ENCODE results near the gene CPEB3.
"Not testable (repeated sequence)": the region's sequence is repeated elsewhere in the genome, so short reads cannot be mapped to it uniquely, and the experiment has no call there.

The CPEB3 gene

GRCh38 chr10:92119340-92119739 is 171.5 kb downstream of the CPEB3 start:
- CTCF ChIA-PET: interaction anchor here (0.9 kb wide), 1 partner anchor 9 kb away, joined by 3 read pairs; no protein-coding TSS in a partner anchor
- DNase-seq (ENCODE audit: extremely low spot score): no peak
- TF ChIP-seq, protein P1, sequence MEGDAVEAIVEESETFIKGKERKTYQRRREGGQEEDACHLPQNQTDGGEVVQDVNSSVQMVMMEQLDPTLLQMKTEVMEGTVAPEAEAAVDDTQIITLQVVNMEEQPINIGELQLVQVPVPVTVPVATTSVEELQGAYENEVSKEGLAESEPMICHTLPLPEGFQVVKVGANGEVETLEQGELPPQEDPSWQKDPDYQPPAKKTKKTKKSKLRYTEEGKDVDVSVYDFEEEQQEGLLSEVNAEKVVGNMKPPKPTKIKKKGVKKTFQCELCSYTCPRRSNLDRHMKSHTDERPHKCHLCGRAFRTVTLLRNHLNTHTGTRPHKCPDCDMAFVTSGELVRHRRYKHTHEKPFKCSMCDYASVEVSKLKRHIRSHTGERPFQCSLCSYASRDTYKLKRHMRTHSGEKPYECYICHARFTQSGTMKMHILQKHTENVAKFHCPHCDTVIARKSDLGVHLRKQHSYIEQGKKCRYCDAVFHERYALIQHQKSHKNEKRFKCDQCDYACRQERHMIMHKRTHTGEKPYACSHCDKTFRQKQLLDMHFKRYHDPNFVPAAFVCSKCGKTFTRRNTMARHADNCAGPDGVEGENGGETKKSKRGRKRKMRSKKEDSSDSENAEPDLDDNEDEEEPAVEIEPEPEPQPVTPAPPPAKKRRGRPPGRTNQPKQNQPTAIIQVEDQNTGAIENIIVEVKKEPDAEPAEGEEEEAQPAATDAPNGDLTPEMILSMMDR (IDR thresholded peaks at IDR 0.05; ENCODE audit: control extremely low read depth, extremely low read depth, low read depth, missing control alignments): no peak
- POLR2A ChIA-PET: no interaction called here

DNA sequence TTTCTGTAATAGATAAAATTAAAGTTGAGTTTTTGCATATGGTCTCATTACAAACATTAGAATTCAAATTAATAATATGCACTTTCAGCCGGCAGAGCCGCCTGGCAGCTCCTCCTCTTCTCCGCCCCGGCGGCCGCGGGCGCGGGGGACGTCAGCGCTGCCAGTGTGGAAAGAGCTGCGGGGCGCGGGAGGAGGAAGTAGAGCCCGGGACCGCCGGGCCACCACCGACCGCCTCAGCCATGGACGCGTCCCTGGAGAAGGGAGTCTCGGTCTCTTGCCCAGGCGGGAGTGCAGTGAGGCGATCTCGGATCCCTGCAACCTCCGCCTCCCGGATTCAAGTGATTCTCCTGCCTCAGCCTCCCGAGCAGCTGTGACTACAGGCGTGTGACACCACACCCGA is 176.0 kb downstream of the CPEB3 start:
- DNase-seq (ENCODE audit: extremely low spot score); POLR2A ChIA-PET: not testable (repeated sequence)
- CTCF ChIA-PET: interaction anchor here (1.4 kb wide), 1 partner anchor 30 kb away, joined by 3 read pairs; no protein-coding TSS in a partner anchor

GRCh38 chr10:92113911-92114600 is 176.8 kb downstream of the CPEB3 start:
- TF ChIP-seq, protein P1 (IDR thresholded peaks at IDR 0.05; ENCODE audit: control extremely low read depth, extremely low read depth, low read depth, missing control alignments): no peak
- CTCF ChIA-PET: interaction anchor here (1.4 kb wide), 1 partner anchor 31 kb away, joined by 3 read pairs; no protein-coding TSS in a partner anchor
- POLR2A ChIA-PET: no interaction called here
- no peak for DNase-seq (ENCODE audit: extremely low spot score)

DNA sequence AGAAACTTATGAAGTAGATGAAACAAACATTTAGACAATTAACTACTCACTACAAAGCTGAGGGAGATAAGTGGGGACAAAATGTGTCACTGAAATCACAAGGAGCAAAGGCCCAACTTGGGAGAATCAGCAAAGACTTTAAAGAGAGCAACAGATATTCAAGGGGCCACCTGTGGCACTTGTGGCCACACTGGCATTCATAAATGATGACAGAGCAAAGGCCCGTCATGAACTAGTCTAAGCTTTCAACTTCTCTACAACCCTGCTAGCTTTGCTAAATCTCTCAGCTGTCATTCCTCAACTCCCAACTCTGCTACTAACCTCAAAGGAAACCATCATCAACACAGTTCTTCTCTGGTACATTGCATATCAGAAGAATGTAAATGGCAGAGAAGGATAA is 178.4 kb downstream of the CPEB3 start:
- ChIA-PET POLR2A (interaction anchor here (0.7 kb wide), 1 partner anchor 74 kb away, joined by 3 read pairs; no protein-coding TSS in a partner anchor), CTCF (interaction anchor here (1.0 to 1.2 kb wide), 2 partner anchors 18 to 48 kb away, joined by 3 read pairs; no protein-coding TSS in a partner anchor)
- no peak for DNase-seq (ENCODE audit: extremely low spot score)
- TF ChIP-seq, protein P1 (IDR thresholded peaks at IDR 0.05; ENCODE audit: control extremely low read depth, extremely low read depth, low read depth, missing control alignments): no peak

DNA sequence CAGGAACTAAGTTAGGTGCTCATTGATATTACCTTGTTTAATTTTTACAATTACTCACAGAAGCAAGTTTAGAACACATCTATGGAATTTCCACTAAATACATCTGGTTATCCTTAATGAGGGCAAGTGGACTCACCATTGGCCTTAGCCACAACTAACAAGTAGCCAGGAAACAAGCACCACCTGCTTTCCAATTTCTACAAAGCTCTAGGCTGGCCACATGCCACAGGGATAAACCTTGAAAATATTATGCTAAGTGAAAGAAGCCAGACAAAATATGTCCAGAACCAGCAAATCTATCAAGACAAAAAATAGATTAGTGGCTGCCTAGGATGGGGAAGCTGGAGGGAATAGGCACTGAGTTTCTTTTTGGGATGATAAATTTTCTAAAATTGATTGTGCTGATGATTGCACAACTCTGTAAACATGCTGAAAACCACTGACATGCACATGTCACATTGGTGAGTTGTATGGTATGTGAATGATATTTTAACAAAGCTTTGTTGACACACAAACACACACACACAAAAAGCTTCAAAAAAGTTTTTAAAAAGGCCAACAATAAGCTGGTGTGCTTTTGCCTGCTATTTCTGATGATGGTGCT is 179.4 kb downstream of the CPEB3 start:
- POLR2A ChIA-PET: interaction anchor here (0.7 kb wide), 1 partner anchor 73 kb away, joined by 3 read pairs; no protein-coding TSS in a partner anchor
- no peak for DNase-seq (ENCODE audit: extremely low spot score)
- CTCF ChIA-PET: interaction anchor here (0.8 to 2.3 kb wide), 8 partner anchors 10 to 246 kb away, joined by 3 to 11 read pairs (median 4); no protein-coding TSS in a partner anchor
- TF ChIP-seq, protein P1 (IDR thresholded peaks at IDR 0.05; ENCODE audit: control extremely low read depth, extremely low read depth, low read depth, missing control alignments): no peak

DNA sequence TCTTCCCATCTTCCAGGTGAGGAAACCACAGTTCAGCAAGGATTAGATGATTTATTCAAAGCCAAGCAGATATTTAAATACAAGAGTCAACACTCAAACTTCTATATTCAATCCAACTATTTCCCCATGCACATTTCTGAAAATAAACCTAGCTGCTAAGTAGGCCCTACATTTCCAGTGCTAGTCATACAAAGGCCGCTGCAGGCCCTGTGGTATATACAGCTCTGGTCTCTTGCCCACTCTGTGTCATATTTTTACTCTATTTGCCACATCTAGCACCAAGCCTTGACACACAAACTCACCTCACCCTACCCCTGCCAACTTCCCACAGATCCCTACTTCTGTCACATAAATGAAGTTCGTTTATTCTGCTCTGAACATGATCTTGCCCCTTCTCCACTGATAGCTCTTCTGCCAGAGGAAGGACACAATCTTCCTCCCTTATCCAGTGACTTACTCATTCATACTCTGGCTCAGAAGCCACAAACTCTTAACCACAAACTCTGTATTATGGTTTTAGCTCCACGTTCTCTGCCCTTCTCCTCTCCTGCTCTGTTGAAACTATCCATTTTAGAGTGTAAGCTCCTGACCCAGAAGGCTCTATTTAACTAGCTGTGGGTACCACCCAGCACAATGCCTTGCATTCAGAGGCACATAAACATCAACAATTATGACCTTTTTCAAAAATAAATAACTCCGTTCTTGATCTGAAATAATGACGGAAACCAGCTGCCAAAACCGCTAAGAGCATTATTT is 180.7 kb downstream of the CPEB3 start:
- ChIA-PET POLR2A (no interaction called here), CTCF (interaction anchor here (0.8 to 2.3 kb wide), 10 partner anchors 9 to 247 kb away, joined by 3 to 11 read pairs (median 4); no protein-coding TSS in a partner anchor)
- DNase-seq (ENCODE audit: extremely low spot score): no peak
- TF ChIP-seq, protein P1 (IDR thresholded peaks at IDR 0.05; ENCODE audit: control extremely low read depth, extremely low read depth, low read depth, missing control alignments): no peak
